SK-N-SH treated with all-trans-retinoic acid at 6 μM for 48 hours (cell line): Measurements from ENCODE around the gene TYROBP.

Experiments used
- ATAC-seq: fragments of 200-7000 bp; cut with Tn5 transposase; 3 replicates; pipeline ENCODE4 v1.9.1; 2020; ENCODE audit warnings: mild to moderate bottlenecking, moderate library complexity
- ARNTL ChIP-seq: fragments of 450-650 bp; formaldehyde crosslinking; IDR thresholded peaks from 2 replicates; pipeline ENCODE4 v1.5.0; 2020; ENCODE audit warnings: low read depth, mild to moderate bottlenecking, moderate library complexity, borderline replicate concordance
- BACH2 ChIP-seq: fragments of 250-450 bp; sonication (Bioruptor Pico); IDR thresholded peaks from 2 replicates; pipeline ENCODE4 v1.9.0; 2021; ENCODE audit warnings: mild to moderate bottlenecking, borderline replicate concordance
- CSDC2 ChIP-seq: fragments of 250-450 bp; sonication (Bioruptor Pico); IDR thresholded peaks from 2 replicates; pipeline ENCODE4 v1.5.0; 2020; ENCODE audit warnings: mild to moderate bottlenecking, moderate library complexity
- ESRRG ChIP-seq: fragments of 250-450 bp; sonication (Bioruptor Pico); IDR thresholded peaks from 2 replicates; pipeline ENCODE4 v1.6.1; 2021; ENCODE audit warnings: mild to moderate bottlenecking
- GLIS3 ChIP-seq: fragments of 250-450 bp; sonication (Bioruptor Pico); IDR thresholded peaks from 2 replicates; pipeline ENCODE4 v1.5.0; 2020; ENCODE audit warnings: mild to moderate bottlenecking, moderate library complexity
- ISL1 ChIP-seq: fragments of 250-450 bp; sonication (Bioruptor Pico); IDR thresholded peaks from 2 replicates; pipeline ENCODE4 v2.1.2; 2022; ENCODE audit warnings: mild to moderate bottlenecking, moderate library complexity
- OSR1 ChIP-seq: fragments of 250-450 bp; sonication (Bioruptor Pico); IDR thresholded peaks from 2 replicates; pipeline ENCODE4 v1.8.0; 2022; ENCODE audit warnings: moderate library complexity, mild to moderate bottlenecking, inconsistent platforms
- RARB ChIP-seq: fragments of 250-450 bp; sonication (Bioruptor Pico); IDR thresholded peaks from 2 replicates; pipeline ENCODE4 v1.8.0; 2021; ENCODE audit warnings: mild to moderate bottlenecking, moderate library complexity
- SNAI2 ChIP-seq: fragments of 250-450 bp; sonication (Bioruptor Pico); IDR thresholded peaks from 2 replicates; pipeline ENCODE4 v1.5.0; 2020; ENCODE audit warnings: mild to moderate bottlenecking, moderate library complexity
- TCF4 ChIP-seq: fragments of 250-450 bp; sonication (Bioruptor Pico); IDR thresholded peaks from 2 replicates; pipeline ENCODE4 v1.8.0; 2021; ENCODE audit warnings: mild to moderate bottlenecking, moderate library complexity, borderline replicate concordance
- TOX ChIP-seq: fragments of 250-450 bp; sonication (Bioruptor Pico); IDR thresholded peaks from 2 replicates; pipeline ENCODE4 v1.8.0; 2021; ENCODE audit warnings: mild to moderate bottlenecking, moderate library complexity, borderline replicate concordance
- ZC3H10 ChIP-seq: fragments of 250-450 bp; sonication (Bioruptor Pico); IDR thresholded peaks from 2 replicates; pipeline ENCODE4 v1.5.1; 2021; ENCODE audit warnings: mild to moderate bottlenecking, moderate library complexity
- ZFP3 ChIP-seq: fragments of 250-450 bp; sonication (Bioruptor Pico); IDR thresholded peaks from 2 replicates; pipeline ENCODE4 v1.5.0; 2020; ENCODE audit warnings: mild to moderate bottlenecking, moderate library complexity
- ZFP30 ChIP-seq: fragments of 450-650 bp; formaldehyde crosslinking; IDR thresholded peaks from 2 replicates; pipeline ENCODE4 v1.5.0; 2022; ENCODE audit warnings: mild to moderate bottlenecking, moderate library complexity
- ZNF565 ChIP-seq: fragments of 450-650 bp; formaldehyde crosslinking; conservative IDR thresholded peaks from 2 replicates; pipeline ENCODE4 v1.5.0; 2020; ENCODE audit warnings: low read depth, mild to moderate bottlenecking, moderate library complexity
- ZNF70 ChIP-seq: fragments of 450-650 bp; formaldehyde crosslinking; IDR thresholded peaks from 2 replicates; pipeline ENCODE4 v1.5.0; 2020; ENCODE audit warnings: mild to moderate bottlenecking, moderate library complexity
- ZNF8 ChIP-seq: fragments of 450-650 bp; formaldehyde crosslinking; IDR thresholded peaks from 2 replicates; pipeline ENCODE4 v1.5.0; 2020; ENCODE audit warnings: mild to moderate bottlenecking, moderate library complexity
- TF ChIP-seq, protein P1 (sequence below): fragments of 250-450 bp; sonication (Bioruptor Pico); IDR thresholded peaks from 2 replicates; pipeline ENCODE4 v1.8.0; 2020; ENCODE audit warnings: mild to moderate bottlenecking, moderate library complexity, borderline replicate concordance
- TF ChIP-seq, protein P2 (sequence below): fragments of 250-450 bp; sonication (Bioruptor Pico); IDR thresholded peaks from 2 replicates; pipeline ENCODE4 v1.5.1; 2020; ENCODE audit warnings: low read depth, mild to moderate bottlenecking, moderate library complexity
- TF ChIP-seq, protein P3 (sequence below): fragments of 250-450 bp; sonication (Bioruptor Pico); IDR thresholded peaks from 2 replicates; pipeline ENCODE4 v1.8.0; 2021; ENCODE audit warnings: low read depth, mild to moderate bottlenecking, moderate library complexity, borderline replicate concordance
- TF ChIP-seq, protein P4 (sequence below): fragments of 250-450 bp; sonication (Bioruptor Pico); IDR thresholded peaks from 2 replicates; pipeline ENCODE4 v1.5.1; 2021; ENCODE audit warnings: mild to moderate bottlenecking, moderate library complexity

The TYROBP gene

DNA sequence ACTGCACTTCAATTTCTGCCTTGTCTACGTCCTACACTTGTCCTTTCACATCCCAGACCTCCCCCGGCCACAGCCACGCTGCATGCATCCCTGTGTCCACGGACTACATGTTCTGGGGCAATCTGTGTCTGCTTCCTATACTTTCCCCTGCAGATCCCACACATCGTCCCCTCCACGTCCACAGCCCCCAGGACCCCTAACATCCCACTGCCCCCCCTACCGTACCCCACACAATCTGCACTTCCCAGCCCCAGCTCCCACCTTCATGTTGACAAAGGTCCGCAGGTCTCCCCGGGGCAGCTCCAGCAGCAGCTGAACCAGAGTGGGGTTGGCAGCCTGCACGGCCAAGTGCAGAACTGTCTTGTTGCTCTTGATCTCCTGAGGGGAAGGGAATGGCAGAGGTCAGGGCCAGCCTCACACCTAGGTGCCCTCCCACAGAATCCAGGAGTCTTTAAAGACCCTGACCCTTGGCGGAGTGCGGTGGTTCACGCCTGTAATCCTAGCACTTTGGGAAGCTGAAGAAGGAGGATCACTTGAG is 17.9 kb downstream of the TYROBP start (continued):
- TF ChIP-seq ZNF70 (CRISPR knock-in tag) (no peak), ZNF8 (CRISPR knock-in tag) (no peak), ZFP3 (CRISPR knock-in tag) (no peak), ZNF565 (no peak), ZC3H10 (CRISPR knock-in tag) (no peak), SNAI2 (CRISPR knock-in tag) (no peak), ARNTL (CRISPR knock-in tag) (no peak), BACH2 (CRISPR knock-in tag) (no peak), RARB (CRISPR knock-in tag) (no peak)
- TF ChIP-seq, protein P1, sequence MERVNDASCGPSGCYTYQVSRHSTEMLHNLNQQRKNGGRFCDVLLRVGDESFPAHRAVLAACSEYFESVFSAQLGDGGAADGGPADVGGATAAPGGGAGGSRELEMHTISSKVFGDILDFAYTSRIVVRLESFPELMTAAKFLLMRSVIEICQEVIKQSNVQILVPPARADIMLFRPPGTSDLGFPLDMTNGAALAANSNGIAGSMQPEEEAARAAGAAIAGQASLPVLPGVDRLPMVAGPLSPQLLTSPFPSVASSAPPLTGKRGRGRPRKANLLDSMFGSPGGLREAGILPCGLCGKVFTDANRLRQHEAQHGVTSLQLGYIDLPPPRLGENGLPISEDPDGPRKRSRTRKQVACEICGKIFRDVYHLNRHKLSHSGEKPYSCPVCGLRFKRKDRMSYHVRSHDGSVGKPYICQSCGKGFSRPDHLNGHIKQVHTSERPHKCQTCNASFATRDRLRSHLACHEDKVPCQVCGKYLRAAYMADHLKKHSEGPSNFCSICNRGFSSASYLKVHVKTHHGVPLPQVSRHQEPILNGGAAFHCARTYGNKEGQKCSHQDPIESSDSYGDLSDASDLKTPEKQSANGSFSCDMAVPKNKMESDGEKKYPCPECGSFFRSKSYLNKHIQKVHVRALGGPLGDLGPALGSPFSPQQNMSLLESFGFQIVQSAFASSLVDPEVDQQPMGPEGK (CRISPR knock-in tag): no peak

DNA sequence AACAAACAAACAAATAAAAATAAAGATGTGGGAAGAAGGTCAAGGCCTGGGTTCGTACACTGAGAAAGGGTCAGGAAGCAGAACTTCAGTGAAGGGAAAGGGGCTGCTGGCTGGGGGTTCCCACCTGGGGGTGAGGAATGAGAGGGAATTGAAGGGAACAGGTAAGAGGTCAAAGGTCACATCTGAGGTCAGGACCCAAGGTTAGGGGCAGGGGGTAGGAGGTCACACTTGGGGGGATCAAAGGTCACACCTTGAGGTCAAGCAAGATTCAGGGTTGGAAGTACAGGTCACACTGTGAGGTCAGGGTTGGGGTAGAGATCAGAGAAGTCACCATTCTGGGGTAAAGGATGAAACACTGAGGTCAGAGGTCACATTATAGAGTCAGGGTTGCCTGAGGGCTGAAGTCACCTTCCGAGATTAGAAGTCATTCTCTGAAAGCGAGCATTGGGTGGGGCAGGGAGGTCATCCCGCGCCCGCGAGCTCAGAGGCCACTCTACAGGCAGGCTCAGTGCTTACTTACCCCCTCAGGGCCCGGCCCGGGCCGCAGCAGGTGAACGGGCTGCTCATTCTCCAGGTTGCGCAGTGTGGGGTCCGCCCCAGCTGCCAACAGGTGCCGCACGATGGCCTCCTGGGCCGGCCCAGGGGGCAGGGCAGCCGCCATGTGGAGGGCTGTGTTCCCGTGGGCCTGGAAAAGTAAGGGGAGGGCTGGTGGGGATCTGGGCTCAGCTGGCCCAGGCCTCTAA is 18.6 kb downstream of the TYROBP start:
- TF ChIP-seq, protein P2, sequence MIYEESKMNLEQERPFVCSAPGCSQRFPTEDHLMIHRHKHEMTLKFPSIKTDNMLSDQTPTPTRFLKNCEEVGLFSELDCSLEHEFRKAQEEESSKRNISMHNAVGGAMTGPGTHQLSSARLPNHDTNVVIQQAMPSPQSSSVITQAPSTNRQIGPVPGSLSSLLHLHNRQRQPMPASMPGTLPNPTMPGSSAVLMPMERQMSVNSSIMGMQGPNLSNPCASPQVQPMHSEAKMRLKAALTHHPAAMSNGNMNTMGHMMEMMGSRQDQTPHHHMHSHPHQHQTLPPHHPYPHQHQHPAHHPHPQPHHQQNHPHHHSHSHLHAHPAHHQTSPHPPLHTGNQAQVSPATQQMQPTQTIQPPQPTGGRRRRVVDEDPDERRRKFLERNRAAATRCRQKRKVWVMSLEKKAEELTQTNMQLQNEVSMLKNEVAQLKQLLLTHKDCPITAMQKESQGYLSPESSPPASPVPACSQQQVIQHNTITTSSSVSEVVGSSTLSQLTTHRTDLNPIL (CRISPR knock-in tag): no peak
- TF ChIP-seq TCF4 (no peak), ARNTL (CRISPR knock-in tag) (no peak), ZC3H10 (CRISPR knock-in tag) (no peak), BACH2 (CRISPR knock-in tag) (no peak), CSDC2 (no peak), TOX (CRISPR knock-in tag) (no peak)
- TF ChIP-seq, protein P1 (CRISPR knock-in tag): no peak
- TF ChIP-seq, protein P3, sequence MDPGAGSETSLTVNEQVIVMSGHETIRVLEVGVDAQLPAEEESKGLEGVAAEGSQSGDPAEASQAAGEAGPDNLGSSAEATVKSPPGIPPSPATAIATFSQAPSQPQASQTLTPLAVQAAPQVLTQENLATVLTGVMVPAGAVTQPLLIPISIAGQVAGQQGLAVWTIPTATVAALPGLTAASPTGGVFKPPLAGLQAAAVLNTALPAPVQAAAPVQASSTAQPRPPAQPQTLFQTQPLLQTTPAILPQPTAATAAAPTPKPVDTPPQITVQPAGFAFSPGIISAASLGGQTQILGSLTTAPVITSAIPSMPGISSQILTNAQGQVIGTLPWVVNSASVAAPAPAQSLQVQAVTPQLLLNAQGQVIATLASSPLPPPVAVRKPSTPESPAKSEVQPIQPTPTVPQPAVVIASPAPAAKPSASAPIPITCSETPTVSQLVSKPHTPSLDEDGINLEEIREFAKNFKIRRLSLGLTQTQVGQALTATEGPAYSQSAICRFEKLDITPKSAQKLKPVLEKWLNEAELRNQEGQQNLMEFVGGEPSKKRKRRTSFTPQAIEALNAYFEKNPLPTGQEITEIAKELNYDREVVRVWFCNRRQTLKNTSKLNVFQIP (CRISPR knock-in tag): no peak

DNA sequence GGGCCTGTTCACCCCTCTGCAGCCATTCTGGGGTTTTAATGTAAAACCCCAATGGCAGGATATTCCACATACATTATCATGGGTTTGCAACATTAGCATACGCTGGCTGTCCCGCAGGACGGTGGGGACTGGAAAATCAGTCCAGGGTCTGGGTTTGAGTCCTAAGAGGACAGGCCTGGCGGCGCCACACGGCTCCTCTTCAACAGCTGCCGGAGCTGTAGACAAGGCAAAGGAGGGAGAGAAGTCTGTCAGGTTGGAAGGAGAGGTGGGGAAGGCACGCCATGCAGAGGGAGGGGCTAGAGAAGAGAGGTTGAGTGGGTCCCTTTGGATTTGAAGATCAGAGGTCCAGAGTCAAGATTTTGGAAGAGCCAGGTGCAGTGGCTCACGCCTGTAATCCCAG is 19.7 kb downstream of the TYROBP start:
- ATAC-seq: no peak
- TF ChIP-seq ZNF70 (CRISPR knock-in tag) (no peak), ESRRG (no peak), ZFP30 (CRISPR knock-in tag) (no peak), ZNF565 (no peak), GLIS3 (CRISPR knock-in tag) (no peak), ISL1 (no peak), OSR1 (CRISPR knock-in tag) (no peak), ARNTL (CRISPR knock-in tag) (no peak), RARB (CRISPR knock-in tag) (no peak)
- TF ChIP-seq, all 23 proteins: peak for 0

More for the DNA sequence above, 18.6 kb downstream of the TYROBP start:
- ATAC-seq: no peak

DNA sequence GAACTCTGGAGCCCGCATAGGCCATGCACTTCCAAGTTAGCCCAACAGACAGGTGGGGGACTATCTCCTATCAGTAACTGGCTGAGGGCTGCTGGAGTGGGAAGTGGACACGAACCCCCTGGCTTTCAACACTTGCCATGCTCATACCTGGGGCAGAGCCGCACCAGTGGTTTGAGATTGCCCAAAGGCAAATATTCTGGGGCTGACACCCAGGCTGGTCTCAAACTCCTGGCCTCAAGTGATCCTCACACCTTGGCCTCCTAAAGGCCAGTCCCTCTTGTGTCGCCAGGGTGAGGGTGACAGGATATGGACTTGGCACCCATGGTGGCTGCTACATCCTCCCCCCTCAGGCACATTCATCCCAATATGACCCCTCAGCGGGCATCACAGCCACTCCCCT is 20.9 kb downstream of the TYROBP start:
- ATAC-seq: no peak
- TF ChIP-seq, protein P4, sequence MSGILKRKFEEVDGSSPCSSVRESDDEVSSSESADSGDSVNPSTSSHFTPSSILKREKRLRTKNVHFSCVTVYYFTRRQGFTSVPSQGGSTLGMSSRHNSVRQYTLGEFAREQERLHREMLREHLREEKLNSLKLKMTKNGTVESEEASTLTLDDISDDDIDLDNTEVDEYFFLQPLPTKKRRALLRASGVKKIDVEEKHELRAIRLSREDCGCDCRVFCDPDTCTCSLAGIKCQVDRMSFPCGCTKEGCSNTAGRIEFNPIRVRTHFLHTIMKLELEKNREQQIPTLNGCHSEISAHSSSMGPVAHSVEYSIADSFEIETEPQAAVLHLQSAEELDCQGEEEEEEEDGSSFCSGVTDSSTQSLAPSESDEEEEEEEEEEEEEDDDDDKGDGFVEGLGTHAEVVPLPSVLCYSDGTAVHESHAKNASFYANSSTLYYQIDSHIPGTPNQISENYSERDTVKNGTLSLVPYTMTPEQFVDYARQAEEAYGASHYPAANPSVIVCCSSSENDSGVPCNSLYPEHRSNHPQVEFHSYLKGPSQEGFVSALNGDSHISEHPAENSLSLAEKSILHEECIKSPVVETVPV (CRISPR knock-in tag): no peak
- TF ChIP-seq, protein P1 (CRISPR knock-in tag): no peak
- TF ChIP-seq CSDC2 (no peak), ZFP30 (CRISPR knock-in tag) (no peak), ESRRG (no peak), ZNF8 (CRISPR knock-in tag) (no peak), ZFP3 (CRISPR knock-in tag) (no peak), ARNTL (CRISPR knock-in tag) (no peak)
